Germinal center (tissue), 1 donor: ENCODE data around the gene AKAP8L.
A peak's percentile ranks its signal among the peaks of the same experiment; 100 is the strongest.
"Not testable (repeated sequence)": the region's sequence is repeated elsewhere in the genome, so short reads cannot be mapped to it uniquely, and the experiment has no call there.

Experiments used
- DNase-seq: peaks from one replicate; pipeline ENCODE4 v3.0.0; 2012; ENCODE audit warnings: mixed read lengths, low spot score

The AKAP8L gene

GRCh38 chr19:15379083-15379998 is 39.4 kb downstream of the AKAP8L start, which contains the start of gene AKAP8:
TSS of gene AKAP8 (minus strand) at chr19:15379787. CDS start at chr19:15379731, 56 bp downstream.
- peak; percentile 100 for DNase-seq

GRCh38 chr19:15378534-15379082 is 40.2 kb downstream of the AKAP8L start:
- peak; percentile 59 for DNase-seq

GRCh38 chr19:15374796-15375440 is 43.9 kb downstream of the AKAP8L start:
- DNase-seq, result no peak

GRCh38 chr19:15374105-15374651 is 44.6 kb downstream of the AKAP8L start:
- no peak for DNase-seq

- DNase-seq, result no peak
Measured at GRCh38 chr19:15373644-15374043, 45.1 kb downstream of the AKAP8L start.

GRCh38 chr19:15372891-15373301 is 45.9 kb downstream of the AKAP8L start:
- no peak for DNase-seq

GRCh38 chr19:15372470-15372869 is 46.3 kb downstream of the AKAP8L start:
- DNase-seq, result no peak

- DNase-seq, result no peak
Measured at GRCh38 chr19:15371786-15372380, 46.9 kb downstream of the AKAP8L start.

GRCh38 chr19:15371119-15371518 is 47.7 kb downstream of the AKAP8L start:
- no peak for DNase-seq

- DNase-seq, result no peak
Measured at GRCh38 chr19:15369594-15369891, 49.2 kb downstream of the AKAP8L start.

- DNase-seq, result no peak
Measured at GRCh38 chr19:15368798-15369593, 49.8 kb downstream of the AKAP8L start.

- DNase-seq, result no peak
Measured at GRCh38 chr19:15368051-15368632, 50.6 kb downstream of the AKAP8L start.

- DNase-seq, result no peak
Measured at GRCh38 chr19:15367439-15367838, 51.3 kb downstream of the AKAP8L start.

GRCh38 chr19:15365264-15365663 is 53.5 kb downstream of the AKAP8L start:
- DNase-seq, result no peak

- DNase-seq, result not testable (repeated sequence)
Measured at GRCh38 chr19:15363791-15364190, 55.0 kb downstream of the AKAP8L start.

- not testable (repeated sequence) for DNase-seq
Measured at GRCh38 chr19:15363048-15363447, 55.7 kb downstream of the AKAP8L start.

GRCh38 chr19:15360015-15360414 is 58.8 kb downstream of the AKAP8L start:
- DNase-seq, result not testable (repeated sequence)

GRCh38 chr19:15358918-15359317 is 59.9 kb downstream of the AKAP8L start:
- DNase-seq, result no peak

- no peak for DNase-seq
Measured at GRCh38 chr19:15357906-15358305, 60.9 kb downstream of the AKAP8L start.

GRCh38 chr19:15354566-15355296 is 64.1 kb downstream of the AKAP8L start:
- DNase-seq, result no peak
